GM12872 (cell line): ENCODE results near the gene AMACR.

Source experiments
- CTCF ChIP-seq: IDR thresholded peaks from 3 replicates; pipeline ENCODE4 v1.5.1; 2011; ENCODE audit warnings: low read depth, mild to moderate bottlenecking, low read length, moderate library complexity; ENCODE audit not compliant: insufficient read depth

Gene AMACR

DNA sequence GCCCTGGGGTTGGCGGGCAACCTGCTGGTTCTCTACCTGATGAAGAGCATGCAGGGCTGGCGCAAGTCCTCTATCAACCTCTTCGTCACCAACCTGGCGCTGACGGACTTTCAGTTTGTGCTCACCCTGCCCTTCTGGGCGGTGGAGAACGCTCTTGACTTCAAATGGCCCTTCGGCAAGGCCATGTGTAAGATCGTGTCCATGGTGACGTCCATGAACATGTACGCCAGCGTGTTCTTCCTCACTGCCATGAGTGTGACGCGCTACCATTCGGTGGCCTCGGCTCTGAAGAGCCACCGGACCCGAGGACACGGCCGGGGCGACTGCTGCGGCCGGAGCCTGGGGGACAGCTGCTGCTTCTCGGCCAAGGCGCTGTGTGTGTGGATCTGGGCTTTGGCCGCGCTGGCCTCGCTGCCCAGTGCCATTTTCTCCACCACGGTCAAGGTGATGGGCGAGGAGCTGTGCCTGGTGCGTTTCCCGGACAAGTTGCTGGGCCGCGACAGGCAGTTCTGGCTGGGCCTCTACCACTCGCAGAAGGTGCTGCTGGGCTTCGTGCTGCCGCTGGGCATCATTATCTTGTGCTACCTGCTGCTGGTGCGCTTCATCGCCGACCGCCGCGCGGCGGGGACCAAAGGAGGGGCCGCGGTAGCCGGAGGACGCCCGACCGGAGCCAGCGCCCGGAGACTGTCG is 70.7 kb downstream of the AMACR start:
- no peak for TF ChIP-seq CTCF

- TF ChIP-seq CTCF, result no peak
These were observed 71.4 kb downstream of the AMACR start, which contains the start of gene RXFP3 for GRCh38 chr5:33936381-33937016. RXFP3 (plus strand) TSS chr5:33936386; CDS start chr5:33936741, 355 bp downstream.
